ENCODE measurements around the gene KIF6.

DNA sequence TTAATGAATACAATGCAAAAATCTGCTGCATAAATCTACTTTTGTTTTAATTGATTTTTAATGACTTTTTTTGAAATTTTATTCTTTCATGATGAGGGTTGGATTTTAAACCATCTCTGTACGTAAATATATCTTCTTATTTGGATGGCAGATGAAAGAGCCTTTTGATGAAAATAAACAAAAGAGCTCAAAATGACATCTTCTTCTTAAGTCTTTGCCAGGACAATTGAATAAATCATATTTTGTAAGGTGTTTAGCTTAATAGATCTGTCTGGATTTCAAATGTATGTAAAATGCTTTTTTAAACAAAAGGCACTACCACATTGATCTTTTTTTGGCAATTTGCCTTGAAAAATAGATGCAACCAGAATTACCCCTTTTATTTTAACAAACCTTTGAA, 39.3 kb downstream of the KIF6 start:
- TF ChIP-seq, protein P1, sequence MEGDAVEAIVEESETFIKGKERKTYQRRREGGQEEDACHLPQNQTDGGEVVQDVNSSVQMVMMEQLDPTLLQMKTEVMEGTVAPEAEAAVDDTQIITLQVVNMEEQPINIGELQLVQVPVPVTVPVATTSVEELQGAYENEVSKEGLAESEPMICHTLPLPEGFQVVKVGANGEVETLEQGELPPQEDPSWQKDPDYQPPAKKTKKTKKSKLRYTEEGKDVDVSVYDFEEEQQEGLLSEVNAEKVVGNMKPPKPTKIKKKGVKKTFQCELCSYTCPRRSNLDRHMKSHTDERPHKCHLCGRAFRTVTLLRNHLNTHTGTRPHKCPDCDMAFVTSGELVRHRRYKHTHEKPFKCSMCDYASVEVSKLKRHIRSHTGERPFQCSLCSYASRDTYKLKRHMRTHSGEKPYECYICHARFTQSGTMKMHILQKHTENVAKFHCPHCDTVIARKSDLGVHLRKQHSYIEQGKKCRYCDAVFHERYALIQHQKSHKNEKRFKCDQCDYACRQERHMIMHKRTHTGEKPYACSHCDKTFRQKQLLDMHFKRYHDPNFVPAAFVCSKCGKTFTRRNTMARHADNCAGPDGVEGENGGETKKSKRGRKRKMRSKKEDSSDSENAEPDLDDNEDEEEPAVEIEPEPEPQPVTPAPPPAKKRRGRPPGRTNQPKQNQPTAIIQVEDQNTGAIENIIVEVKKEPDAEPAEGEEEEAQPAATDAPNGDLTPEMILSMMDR (IDR thresholded peaks at IDR 0.05), result no peak
- TF ChIP-seq POLR2A (IDR thresholded peaks at IDR 0.05), result no peak

All from uterus (tissue), 2 donors.